ENCODE results near the gene DNAI1.

DNAI1 gene

DNA sequence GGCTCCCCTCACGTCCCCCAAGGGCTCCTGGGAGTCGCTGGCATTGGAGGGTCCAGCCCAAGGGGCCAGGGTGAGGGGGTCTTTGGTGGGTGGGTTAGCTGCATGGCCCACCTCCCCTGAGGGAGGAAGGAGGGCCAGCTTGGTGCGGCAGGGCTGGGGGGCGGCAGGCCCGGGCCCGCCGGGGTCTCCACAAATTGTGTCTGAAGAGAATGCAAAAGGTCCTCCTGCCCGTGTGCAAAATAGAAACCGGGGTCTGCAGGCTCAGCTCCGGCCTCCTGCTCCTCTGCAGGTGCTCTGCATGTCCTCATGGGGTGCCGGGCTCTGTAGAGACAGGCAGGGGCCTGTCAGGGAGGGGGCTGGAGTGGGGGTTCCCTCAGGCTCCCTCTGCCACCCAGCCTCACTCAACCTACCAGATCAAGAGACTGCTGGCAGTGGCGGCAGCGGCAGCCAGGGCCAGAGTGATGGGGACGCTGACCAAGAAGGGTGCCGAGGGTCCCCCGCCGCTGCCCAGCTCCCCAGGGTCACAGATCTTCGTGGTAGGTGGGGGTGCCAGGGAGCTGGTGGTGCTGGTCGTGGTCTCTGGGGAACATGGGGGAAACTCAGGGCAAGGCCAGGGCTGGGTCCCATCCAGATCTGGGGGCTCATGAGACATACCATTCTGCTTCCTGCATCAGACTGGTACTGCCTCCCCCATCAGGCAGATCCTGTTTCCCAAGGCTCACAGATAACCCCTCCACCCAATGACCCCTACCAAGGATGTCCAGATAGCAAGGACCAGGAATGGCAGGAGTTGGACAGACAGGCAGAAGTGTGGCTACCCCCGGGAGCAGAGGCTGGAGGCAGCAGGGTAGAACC, 93.4 kb downstream of the DNAI1 start:
- TF ChIP-seq, protein P1, sequence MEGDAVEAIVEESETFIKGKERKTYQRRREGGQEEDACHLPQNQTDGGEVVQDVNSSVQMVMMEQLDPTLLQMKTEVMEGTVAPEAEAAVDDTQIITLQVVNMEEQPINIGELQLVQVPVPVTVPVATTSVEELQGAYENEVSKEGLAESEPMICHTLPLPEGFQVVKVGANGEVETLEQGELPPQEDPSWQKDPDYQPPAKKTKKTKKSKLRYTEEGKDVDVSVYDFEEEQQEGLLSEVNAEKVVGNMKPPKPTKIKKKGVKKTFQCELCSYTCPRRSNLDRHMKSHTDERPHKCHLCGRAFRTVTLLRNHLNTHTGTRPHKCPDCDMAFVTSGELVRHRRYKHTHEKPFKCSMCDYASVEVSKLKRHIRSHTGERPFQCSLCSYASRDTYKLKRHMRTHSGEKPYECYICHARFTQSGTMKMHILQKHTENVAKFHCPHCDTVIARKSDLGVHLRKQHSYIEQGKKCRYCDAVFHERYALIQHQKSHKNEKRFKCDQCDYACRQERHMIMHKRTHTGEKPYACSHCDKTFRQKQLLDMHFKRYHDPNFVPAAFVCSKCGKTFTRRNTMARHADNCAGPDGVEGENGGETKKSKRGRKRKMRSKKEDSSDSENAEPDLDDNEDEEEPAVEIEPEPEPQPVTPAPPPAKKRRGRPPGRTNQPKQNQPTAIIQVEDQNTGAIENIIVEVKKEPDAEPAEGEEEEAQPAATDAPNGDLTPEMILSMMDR (IDR thresholded peaks at IDR 0.05): no peak

DNA sequence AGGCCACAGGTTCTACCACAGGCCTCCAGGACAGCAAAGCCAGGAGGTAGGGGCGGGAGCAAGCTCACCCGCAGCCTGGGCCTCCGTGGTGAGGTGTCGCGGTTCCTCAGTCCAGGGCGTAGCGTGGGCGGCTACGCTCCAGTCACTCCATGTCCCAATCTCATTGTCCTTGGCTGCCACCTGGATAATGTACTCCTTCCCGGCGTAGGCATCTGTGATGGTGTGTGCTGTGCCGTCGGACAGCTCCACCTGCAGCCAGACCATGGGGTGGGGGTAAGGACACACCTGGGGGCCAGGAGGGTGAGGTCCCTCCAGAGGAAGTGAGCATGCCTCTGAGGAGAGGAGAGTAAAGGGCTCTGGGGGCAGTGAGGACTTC, 94.0 kb downstream of the DNAI1 start:
- TF ChIP-seq, protein P1 (IDR thresholded peaks at IDR 0.05): no peak

DNA sequence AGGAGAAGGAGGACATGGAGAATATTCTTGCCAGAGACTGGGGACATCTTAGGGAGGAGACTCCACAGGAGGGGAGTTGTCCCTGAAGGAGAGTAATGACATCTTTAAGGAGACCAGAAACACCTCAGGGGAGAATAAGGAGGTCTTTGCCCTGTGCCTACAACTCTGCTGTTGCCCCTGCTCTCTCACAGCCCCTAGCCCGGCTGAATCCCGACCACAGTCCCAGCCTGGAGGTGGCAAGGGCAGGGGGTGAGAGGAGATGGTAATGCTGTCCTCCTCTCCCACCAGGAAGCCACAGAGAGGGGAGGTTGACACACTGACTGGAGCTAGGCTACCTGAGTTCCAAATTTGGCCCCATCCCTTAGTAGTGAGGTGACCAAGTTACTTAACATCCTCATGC, 94.4 kb downstream of the DNAI1 start:
- TF ChIP-seq, protein P1 (IDR thresholded peaks at IDR 0.05): no peak

DNA sequence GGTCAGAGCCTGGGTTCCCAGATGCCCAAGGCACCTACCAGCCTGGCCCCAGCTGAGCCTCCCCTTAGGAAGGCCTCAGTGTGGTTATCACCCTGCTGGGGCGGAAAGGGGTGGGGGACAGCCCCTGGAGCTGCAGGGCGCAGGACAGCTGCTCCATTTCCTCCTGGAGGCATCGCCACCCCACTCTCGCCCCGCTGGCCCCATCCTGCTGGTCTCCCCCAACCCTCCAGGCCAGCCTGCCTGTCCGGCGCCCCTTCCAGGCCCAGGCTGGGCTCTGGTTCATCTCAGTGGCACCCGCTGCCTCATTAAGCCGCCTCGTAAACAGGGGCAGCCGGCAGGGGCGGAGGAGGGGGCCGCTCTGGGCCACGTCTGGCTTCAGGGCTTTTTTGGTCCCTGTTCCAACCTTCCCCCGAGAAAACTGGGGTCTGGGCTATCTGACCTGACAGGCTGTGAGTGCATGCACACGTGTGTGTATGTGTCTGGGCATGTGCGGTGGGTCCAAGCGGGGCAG, 95.0 kb downstream of the DNAI1 start:
- TF ChIP-seq, protein P1 (IDR thresholded peaks at IDR 0.05): no peak

DNA sequence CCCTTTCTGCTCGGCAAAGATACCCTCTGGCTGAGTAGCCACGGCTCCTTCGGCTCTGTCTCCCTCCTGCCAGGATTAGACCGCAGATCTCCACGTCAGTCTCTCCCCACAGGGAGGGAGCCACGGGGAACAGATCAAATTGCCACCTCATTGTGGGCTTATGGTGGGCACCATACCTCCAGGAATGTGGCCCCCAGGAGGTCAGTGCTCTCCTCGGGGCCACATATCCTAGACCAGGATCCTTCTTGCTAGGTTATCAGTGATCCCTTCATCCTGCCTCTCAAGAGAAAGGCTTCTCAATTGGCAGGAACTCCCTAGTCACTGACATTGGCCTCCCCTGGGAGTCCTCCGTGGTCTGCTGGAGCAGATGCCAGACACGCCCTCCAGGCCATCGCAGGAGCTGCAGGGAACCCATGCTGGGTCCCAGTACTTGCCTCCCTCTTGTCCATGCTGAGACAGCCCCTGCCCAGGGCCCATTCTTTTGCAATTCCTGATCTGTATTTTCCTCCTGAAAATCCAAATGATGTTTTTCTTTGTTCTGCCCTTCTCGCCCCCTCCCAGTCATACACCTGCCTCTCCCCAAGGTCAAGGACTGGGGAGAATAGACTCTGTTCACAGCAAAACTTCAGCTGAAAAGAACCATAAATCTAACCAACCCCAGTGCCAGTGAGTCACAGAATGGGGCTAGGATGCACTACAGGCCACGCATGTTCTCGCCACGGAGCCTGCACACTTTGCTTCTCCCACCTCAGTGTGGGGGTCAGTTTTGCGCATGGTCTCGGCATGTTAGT, 95.8 kb downstream of the DNAI1 start:
- TF ChIP-seq, protein P1 (IDR thresholded peaks at IDR 0.05): no peak

DNA sequence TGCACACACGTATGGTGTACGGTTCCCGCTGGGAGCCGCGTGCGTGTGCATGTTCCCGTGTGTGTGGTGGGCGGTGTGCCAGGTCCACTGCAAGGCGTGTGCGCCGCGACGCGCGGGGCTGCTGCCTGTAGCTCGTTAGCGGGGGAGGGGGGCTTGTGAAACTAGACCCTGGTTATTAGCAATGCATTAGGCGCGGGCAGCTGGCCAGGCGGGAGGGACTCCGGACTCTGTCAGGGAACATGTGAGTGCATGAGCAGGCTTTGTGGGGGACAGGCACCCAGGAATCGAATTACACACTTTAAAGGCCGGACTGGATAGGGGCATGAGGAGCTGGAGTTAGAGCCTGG, 96.4 kb downstream of the DNAI1 start:
- TF ChIP-seq, protein P1 (IDR thresholded peaks at IDR 0.05): no peak

DNA sequence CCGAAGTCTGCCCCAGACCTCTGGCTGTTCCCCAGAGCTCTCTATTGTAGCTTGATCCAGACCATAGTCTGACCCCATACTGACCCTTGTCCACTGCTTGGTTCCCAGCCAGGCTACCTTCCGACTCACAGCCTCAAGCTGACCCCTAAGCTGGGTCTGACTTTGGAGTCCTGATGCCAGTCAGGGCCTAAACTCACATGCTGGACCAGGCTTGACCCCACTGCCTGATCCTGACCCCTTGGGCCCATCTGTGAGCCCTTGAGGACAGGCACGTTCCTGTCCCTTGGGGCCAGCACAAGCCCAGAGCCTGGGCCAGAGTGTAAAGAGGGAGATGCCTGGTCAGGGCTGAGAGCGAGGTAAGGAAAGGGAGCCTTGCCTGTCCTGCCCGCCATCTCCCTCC, 96.9 kb downstream of the DNAI1 start:
- TF ChIP-seq, protein P1 (IDR thresholded peaks at IDR 0.05): no peak

All from LNCAP (cell line).